Measurements from ENCODE around the gene SDS.
"Not testable (repeated sequence)": the region's sequence is repeated elsewhere in the genome, so short reads cannot be mapped to it uniquely, and the experiment has no call there.

SDS gene

DNA sequence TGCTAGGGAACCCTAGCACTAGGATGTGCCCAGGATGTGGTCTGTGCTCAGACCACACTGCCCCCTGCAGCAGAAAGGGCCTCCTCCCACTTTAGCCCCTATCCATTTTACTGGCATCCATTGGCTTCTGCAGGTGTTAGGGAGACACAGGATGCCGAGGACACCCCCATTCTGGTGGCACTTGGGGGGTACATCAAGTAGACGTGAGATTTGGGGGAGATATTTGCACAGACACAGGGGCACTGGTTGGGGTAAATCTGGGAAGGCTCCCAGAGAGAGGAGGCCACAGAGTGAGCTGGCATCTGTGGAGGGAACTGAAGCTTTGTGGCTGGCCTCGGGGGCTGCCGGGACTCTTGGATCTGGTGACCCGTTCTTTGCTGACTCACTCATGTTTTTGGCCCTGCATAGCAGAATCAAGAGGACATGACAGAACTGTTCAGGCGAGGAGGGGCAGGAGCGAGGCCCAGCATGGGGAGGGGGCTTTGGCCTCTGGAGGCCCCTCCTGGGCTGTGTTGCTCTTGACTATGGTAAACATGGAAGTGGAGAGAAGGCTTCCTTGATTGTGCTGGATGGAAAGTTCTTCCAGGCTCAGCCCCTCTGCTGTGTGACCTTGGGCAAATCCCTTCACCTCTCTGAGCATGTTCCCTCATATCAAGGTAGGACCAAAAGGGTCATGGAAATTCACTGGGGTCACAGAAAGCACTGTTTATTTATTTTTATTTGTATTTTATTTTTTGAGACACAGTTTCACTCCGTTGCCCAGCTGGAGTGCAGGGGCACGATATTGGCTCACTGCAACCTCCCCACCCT, 43.5 kb downstream of the SDS start:
- H3K4me2 ChIP-seq (ENCODE audit: low read length), result no peak overlapping the region
- no peak overlapping the region for H3K4me3 ChIP-seq (ENCODE audit: low read depth, low read length)
- no peaks in the 10 kb centered on the region for H3K27me3 ChIP-seq (ENCODE audit: control insufficient read depth, insufficient read depth, low read length)
- no peaks in the 10 kb centered on the region for H3K9me3 ChIP-seq (ENCODE audit: control insufficient read depth, low read length)
- H3K9ac ChIP-seq, result no peak overlapping the region
- H3K4me1 ChIP-seq, result peaks cover 7% of the 10 kb centered on the region
- TF ChIP-seq, protein P1, sequence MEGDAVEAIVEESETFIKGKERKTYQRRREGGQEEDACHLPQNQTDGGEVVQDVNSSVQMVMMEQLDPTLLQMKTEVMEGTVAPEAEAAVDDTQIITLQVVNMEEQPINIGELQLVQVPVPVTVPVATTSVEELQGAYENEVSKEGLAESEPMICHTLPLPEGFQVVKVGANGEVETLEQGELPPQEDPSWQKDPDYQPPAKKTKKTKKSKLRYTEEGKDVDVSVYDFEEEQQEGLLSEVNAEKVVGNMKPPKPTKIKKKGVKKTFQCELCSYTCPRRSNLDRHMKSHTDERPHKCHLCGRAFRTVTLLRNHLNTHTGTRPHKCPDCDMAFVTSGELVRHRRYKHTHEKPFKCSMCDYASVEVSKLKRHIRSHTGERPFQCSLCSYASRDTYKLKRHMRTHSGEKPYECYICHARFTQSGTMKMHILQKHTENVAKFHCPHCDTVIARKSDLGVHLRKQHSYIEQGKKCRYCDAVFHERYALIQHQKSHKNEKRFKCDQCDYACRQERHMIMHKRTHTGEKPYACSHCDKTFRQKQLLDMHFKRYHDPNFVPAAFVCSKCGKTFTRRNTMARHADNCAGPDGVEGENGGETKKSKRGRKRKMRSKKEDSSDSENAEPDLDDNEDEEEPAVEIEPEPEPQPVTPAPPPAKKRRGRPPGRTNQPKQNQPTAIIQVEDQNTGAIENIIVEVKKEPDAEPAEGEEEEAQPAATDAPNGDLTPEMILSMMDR (IDR thresholded peaks at IDR 0.05), result no peak
- no peak overlapping the region for H2AFZ ChIP-seq
- H3K36me3 ChIP-seq (ENCODE audit: control insufficient read depth, insufficient read depth, low read length), result no peaks in the 10 kb centered on the region
- no peak overlapping the region for H3K27ac ChIP-seq
- no peaks in the 10 kb centered on the region for H3K79me2 ChIP-seq

DNA sequence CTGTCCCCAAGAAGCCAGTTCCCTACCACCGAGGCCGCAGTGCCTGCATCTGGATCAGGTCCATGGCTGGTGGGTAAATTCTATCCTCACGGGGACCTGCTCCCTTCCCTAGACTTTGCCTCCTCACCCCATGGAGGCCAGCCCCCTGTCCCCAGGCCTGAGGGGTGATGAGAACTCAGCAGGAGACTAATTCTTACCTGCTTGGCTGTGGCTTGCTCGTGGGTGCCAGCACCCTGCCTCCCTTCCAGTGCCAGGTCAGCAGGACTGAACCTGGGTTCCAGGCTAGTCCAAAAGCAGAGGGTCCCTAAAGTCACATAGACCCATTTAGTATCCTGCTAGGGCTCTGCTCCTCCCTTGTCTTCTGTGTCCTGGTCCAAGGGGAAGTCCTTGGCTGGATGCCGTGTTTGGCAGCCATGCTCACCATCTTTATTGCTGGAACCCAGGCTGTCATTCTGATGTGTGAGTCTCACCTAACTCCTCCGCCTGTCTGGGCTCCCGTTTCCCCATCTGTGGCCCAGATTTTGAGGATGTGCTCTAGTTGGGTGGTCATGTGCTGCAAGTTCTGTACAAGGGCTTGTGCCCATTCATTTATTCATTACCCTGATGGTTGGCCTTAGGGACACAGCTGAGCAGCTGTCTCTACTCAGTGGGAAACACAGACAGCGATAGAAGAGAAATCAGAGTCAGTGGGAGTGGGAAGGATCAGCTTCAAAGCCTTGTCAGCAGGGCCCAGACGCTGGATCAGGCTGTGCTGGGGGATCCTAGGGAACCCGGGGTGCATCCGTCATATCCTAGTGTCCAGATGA, 44.4 kb downstream of the SDS start:
- H3K79me2 ChIP-seq, result no peaks in the 10 kb centered on the region
- TF ChIP-seq, protein P1 (IDR thresholded peaks at IDR 0.05), result no peak
- peaks cover 7% of the 10 kb centered on the region for H3K4me1 ChIP-seq
- H3K27ac ChIP-seq, result peak overlapping the region; percentile 74
- H3K4me3 ChIP-seq (ENCODE audit: low read depth, low read length), result peak overlapping the region; percentile 70
- H3K9ac ChIP-seq, result peak overlapping the region; percentile 24
- H2AFZ ChIP-seq, result peak overlapping the region; percentile 89
- peak overlapping the region; percentile 90 for H3K4me2 ChIP-seq (ENCODE audit: low read length)
- no peaks in the 10 kb centered on the region for H3K9me3 ChIP-seq (ENCODE audit: control insufficient read depth, low read length)
- H3K36me3 ChIP-seq (ENCODE audit: control insufficient read depth, insufficient read depth, low read length), result no peaks in the 10 kb centered on the region
- H3K27me3 ChIP-seq (ENCODE audit: control insufficient read depth, insufficient read depth, low read length), result no peaks in the 10 kb centered on the region

DNA sequence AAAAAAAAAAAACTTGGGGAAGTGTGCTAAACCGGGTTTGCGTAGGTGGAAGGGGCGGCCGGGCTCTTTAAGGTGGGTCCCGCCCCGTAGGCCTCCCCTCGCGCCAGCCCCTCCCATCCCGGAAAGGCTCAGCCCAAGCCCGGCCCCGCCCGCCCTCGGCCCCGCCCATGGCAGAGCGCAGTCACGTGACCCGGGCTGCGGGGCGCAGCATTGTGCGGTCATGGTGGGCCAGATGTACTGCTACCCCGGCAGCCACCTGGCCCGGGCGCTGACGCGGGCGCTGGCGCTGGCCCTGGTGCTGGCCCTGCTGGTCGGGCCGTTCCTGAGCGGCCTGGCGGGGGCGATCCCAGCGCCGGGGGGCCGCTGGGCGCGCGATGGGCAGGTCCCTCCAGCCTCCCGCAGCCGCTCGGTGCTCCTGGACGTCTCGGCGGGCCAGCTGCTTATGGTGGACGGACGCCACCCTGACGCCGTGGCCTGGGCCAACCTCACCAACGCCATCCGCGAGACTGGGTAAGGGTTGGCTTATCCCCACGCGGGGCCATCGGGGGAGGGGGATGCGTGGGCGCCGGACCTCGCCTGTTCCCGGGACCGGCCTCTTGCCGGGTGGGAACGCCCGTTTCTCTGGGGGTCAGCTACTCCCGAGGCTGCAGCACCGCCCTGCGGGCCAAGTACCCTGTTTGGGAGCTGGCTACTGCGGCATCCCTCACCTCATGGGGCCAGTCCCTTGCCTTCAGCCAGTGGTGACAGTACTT, 45.1 kb downstream of the SDS start, which contains the start of gene PLBD2:
PLBD2 (plus strand) TSS at position 207 of the 752 bp plus-strand sequence; CDS start at position 221, 14 bp downstream.
- no peaks in the 10 kb centered on the region for H3K36me3 ChIP-seq (ENCODE audit: control insufficient read depth, insufficient read depth, low read length)
- H3K4me2 ChIP-seq (ENCODE audit: low read length), result peak within 1 kb of the TSS; percentile 90
- H3K4me3 ChIP-seq (ENCODE audit: low read depth, low read length), result peak within 1 kb of the TSS; percentile 70
- H3K4me1 ChIP-seq, result peaks cover 7% of the 10 kb centered on the region
- H3K27me3 ChIP-seq (ENCODE audit: control insufficient read depth, insufficient read depth, low read length), result no peaks in the 10 kb centered on the region
- peak within 1 kb of the TSS; percentile 89 for H2AFZ ChIP-seq
- peak within 1 kb of the TSS; percentile 74 for H3K27ac ChIP-seq
- TF ChIP-seq, protein P1 (IDR thresholded peaks at IDR 0.05), result peak; percentile 23
- no peaks in the 10 kb centered on the region for H3K9me3 ChIP-seq (ENCODE audit: control insufficient read depth, low read length)
- no peaks in the 10 kb centered on the region for H3K79me2 ChIP-seq
- peak within 1 kb of the TSS; percentile 24 for H3K9ac ChIP-seq

GRCh38 chr12:113354192-113354591, 49.5 kb downstream of the SDS start:
- not testable (repeated sequence) for H3K4me3 ChIP-seq (ENCODE audit: low read depth, low read length); H3K4me1 ChIP-seq; H3K9ac ChIP-seq; H2AFZ ChIP-seq; H3K27me3 ChIP-seq (ENCODE audit: control insufficient read depth, insufficient read depth, low read length); H3K36me3 ChIP-seq (ENCODE audit: control insufficient read depth, insufficient read depth, low read length); H3K4me2 ChIP-seq (ENCODE audit: low read length); H3K27ac ChIP-seq; H3K79me2 ChIP-seq; H3K9me3 ChIP-seq (ENCODE audit: control insufficient read depth, low read length)

DNA sequence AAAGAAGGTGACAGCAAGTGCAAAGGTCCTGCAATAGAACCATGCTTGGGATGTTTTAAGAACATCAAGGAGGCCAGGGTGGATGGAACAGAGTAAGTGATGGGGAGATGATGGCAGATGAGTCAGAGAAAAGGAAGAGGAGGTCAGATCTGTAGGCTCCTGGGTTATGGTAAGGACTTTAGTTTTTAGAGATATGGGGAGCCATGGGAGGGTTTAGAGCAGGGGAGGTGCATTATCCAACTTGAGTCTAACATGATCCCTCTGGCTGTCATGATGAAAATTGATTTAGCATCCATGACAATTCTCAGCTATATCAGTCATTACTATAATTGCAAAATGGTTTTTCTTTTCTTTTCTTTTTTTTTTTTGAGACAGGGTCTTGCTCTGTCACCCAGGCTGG, 52.6 kb downstream of the SDS start:
- Histone ChIP-seq H3K4me2 (ENCODE audit: low read length) (no peak overlapping the region), H3K9me3 (ENCODE audit: control insufficient read depth, low read length) (no peaks in the 10 kb centered on the region), H3K27ac (no peak overlapping the region), H3K9ac (no peak overlapping the region), H3K4me1 (no peaks in the 10 kb centered on the region), H3K36me3 (ENCODE audit: control insufficient read depth, insufficient read depth, low read length) (no peaks in the 10 kb centered on the region), H3K27me3 (ENCODE audit: control insufficient read depth, insufficient read depth, low read length) (no peaks in the 10 kb centered on the region), H3K4me3 (ENCODE audit: low read depth, low read length) (no peak overlapping the region), H2AFZ (no peak overlapping the region), H3K79me2 (no peaks in the 10 kb centered on the region)
- TF ChIP-seq, protein P1 (IDR thresholded peaks at IDR 0.05), result no peak
